ENCODE data around the gene CHST1.

GRCh38 chr11:45672593-45672992 is 7.2 kb upstream of the CHST1 start:
- TF ChIP-seq POLR2A (IDR thresholded peaks at IDR 0.05; ENCODE audit: low read depth, low read length) (no peak), CHD4 (IDR thresholded peaks at IDR 0.05) (no peak), PBX3 (IDR thresholded peaks at IDR 0.05; ENCODE audit: insufficient replicate concordance, low read depth, low read length) (no peak), RELA (IDR thresholded peaks at IDR 0.05; ENCODE audit: borderline replicate concordance, partially characterized antibody) (no peak), CTCF (IDR thresholded peaks at IDR 0.05 in 2 of 3, conservative IDR thresholded peaks at IDR 0.05 in 1 of 3; ENCODE audit: control insufficient read depth in 2 of 3, extremely low read depth in 1 of 3, insufficient read depth in 1 of 3, low read depth in 3 of 3, low read length in 3 of 3) (no peak), SMC3 (IDR thresholded peaks at IDR 0.05; ENCODE audit: borderline replicate concordance, low read length) (no peak), PAX5 (IDR thresholded peaks at IDR 0.05; ENCODE audit: borderline replicate concordance, low read depth, low read length) (no peak), CHD1 (IDR thresholded peaks at IDR 0.05; ENCODE audit: low read depth, low read length) (no peak), IRF3 (IDR thresholded peaks at IDR 0.05) (no peak), DPF2 (IDR thresholded peaks at IDR 0.05) (no peak), CBFB (IDR thresholded peaks at IDR 0.05; ENCODE audit: low read depth) (no peak), E4F1 (IDR thresholded peaks at IDR 0.05; ENCODE audit: borderline replicate concordance, partially characterized antibody) (no peak)
